ENCODE data around the gene AIFM2.

Gene AIFM2

GRCh38 chr10:70078937-70079336, 53.7 kb downstream of the AIFM2 start:
- no peak overlapping the region for H3K4me2 ChIP-seq (ENCODE audit: low read length)
- peaks cover 12% of the 10 kb centered on the region for H3K27me3 ChIP-seq (ENCODE audit: control insufficient read depth, low read length)
- H3K9me3 ChIP-seq (ENCODE audit: control insufficient read depth, insufficient read depth, low read length), result no peaks in the 10 kb centered on the region
- H3K9me2 ChIP-seq (replicated peaks; ENCODE audit: control insufficient read depth, low read length), result no peaks in the 10 kb centered on the region
- no peaks in the 10 kb centered on the region for H4K20me1 ChIP-seq (ENCODE audit: control insufficient read depth, insufficient read depth, low read depth, low read length)
- no peaks in the 10 kb centered on the region for H3K4me1 ChIP-seq (ENCODE audit: control insufficient read depth, low read length)
- H3K4me3 ChIP-seq (ENCODE audit: low read length), result no peak overlapping the region
- H3K27ac ChIP-seq (ENCODE audit: low read depth, low read length), result no peak overlapping the region
- no peaks in the 10 kb centered on the region for H3K79me2 ChIP-seq (ENCODE audit: control insufficient read depth, low read length)
- TF ChIP-seq CTCF (IDR thresholded peaks at IDR 0.05; ENCODE audit: low read depth, low read length, poor library complexity, severe bottlenecking) (no peak), EZH2phosphoT487 (IDR thresholded peaks at IDR 0.05; ENCODE audit: borderline replicate concordance, low read length) (no peak)
- no peaks in the 10 kb centered on the region for H3K36me3 ChIP-seq (ENCODE audit: control insufficient read depth, low read length)
- H3F3A ChIP-seq (ENCODE audit: control insufficient read depth, insufficient read depth), result no peaks in the 10 kb centered on the region

- Histone ChIP-seq H3K9me3 (ENCODE audit: control insufficient read depth, insufficient read depth, low read length) (no peaks in the 10 kb centered on the region), H3K4me3 (ENCODE audit: low read length) (no peak overlapping the region), H3F3A (ENCODE audit: control insufficient read depth, insufficient read depth) (no peaks in the 10 kb centered on the region), H3K36me3 (ENCODE audit: control insufficient read depth, low read length) (no peaks in the 10 kb centered on the region), H3K4me2 (ENCODE audit: low read length) (no peak overlapping the region), H3K79me2 (ENCODE audit: control insufficient read depth, low read length) (no peaks in the 10 kb centered on the region), H3K9me2 (replicated peaks; ENCODE audit: control insufficient read depth, low read length) (no peaks in the 10 kb centered on the region), H3K27me3 (ENCODE audit: control insufficient read depth, low read length) (peaks cover 6% of the 10 kb centered on the region), H4K20me1 (ENCODE audit: control insufficient read depth, insufficient read depth, low read depth, low read length) (no peaks in the 10 kb centered on the region), H3K4me1 (ENCODE audit: control insufficient read depth, low read length) (no peaks in the 10 kb centered on the region), H3K27ac (ENCODE audit: low read depth, low read length) (no peak overlapping the region)
- TF ChIP-seq EZH2phosphoT487 (IDR thresholded peaks at IDR 0.05; ENCODE audit: borderline replicate concordance, low read length), result no peak
- TF ChIP-seq CTCF (IDR thresholded peaks at IDR 0.05; ENCODE audit: low read depth, low read length, poor library complexity, severe bottlenecking), result no peak
Measured at GRCh38 chr10:70078329-70078728, 54.3 kb downstream of the AIFM2 start.

- Histone ChIP-seq H3F3A (ENCODE audit: control insufficient read depth, insufficient read depth) (no peaks in the 10 kb centered on the region), H3K27ac (ENCODE audit: low read depth, low read length) (no peak overlapping the region), H3K4me1 (ENCODE audit: control insufficient read depth, low read length) (no peaks in the 10 kb centered on the region), H3K4me2 (ENCODE audit: low read length) (no peak overlapping the region), H3K27me3 (ENCODE audit: control insufficient read depth, low read length) (0 out of 2 replicates have a peak, but pooled peaks cover 3% of the 10 kb centered on the region), H4K20me1 (ENCODE audit: control insufficient read depth, insufficient read depth, low read depth, low read length) (no peaks in the 10 kb centered on the region), H3K9me3 (ENCODE audit: control insufficient read depth, insufficient read depth, low read length) (no peaks in the 10 kb centered on the region), H3K36me3 (ENCODE audit: control insufficient read depth, low read length) (no peaks in the 10 kb centered on the region), H3K9me2 (replicated peaks; ENCODE audit: control insufficient read depth, low read length) (no peaks in the 10 kb centered on the region), H3K4me3 (ENCODE audit: low read length) (no peak overlapping the region), H3K79me2 (ENCODE audit: control insufficient read depth, low read length) (no peaks in the 10 kb centered on the region)
- TF ChIP-seq EZH2phosphoT487 (IDR thresholded peaks at IDR 0.05; ENCODE audit: borderline replicate concordance, low read length) (no peak), CTCF (IDR thresholded peaks at IDR 0.05; ENCODE audit: low read depth, low read length, poor library complexity, severe bottlenecking) (no peak)
Measured at GRCh38 chr10:70074971-70075370, 57.7 kb downstream of the AIFM2 start.

Data from DOHH2 (cell line).